K562 (cell line): ENCODE results near the gene SLC36A3.

Source experiments
- GABPA ChIP-seq: fragments of 200-800 bp; sonication (Bioruptor generic); conservative IDR thresholded peaks from 2 replicates; pipeline ENCODE4 v1.6.1; 2016; ENCODE audit warnings: low read depth, missing genetic modification characterization, missing compliant biosample characterization
- MLX ChIP-seq, 2 experiments: fragments of 450-650 bp in 1 of 2; sonication (generic) in 1 of 2; formaldehyde crosslinking; conservative IDR thresholded peaks; 2 replicates each; pipeline versions ENCODE4 v1.4.0 to v1.8.1; 2020 to 2022; ENCODE audit warnings: mild to moderate bottlenecking in 1 of 2, missing genetic modification reagents in 1 of 2
- POLR2A ChIP-seq: fragments of 450-650 bp; conservative IDR thresholded peaks from 2 replicates; pipeline ENCODE4 v1.6.1; 2016
- TCF7 ChIP-seq: sonication (generic); IDR thresholded peaks from 2 replicates; pipeline ENCODE4 v1.6.1; 2016; ENCODE audit warnings: antibody characterized with exemption, borderline replicate concordance
- WHSC1 ChIP-seq: IDR thresholded peaks from one replicate; pipeline ENCODE4 v1.6.1; 2012; ENCODE audit warnings: low read length, control low read depth, inconsistent platforms

GRCh38 chr5:151231359-151231758 is 72.2 kb downstream of the SLC36A3 start:
- no peak for TF ChIP-seq POLR2A
- TF ChIP-seq MLX (CRISPR knock-in tag; conservative IDR thresholded peaks at IDR 0.05), result no peak
- no peak for TF ChIP-seq TCF7
- no peak for TF ChIP-seq WHSC1
- TF ChIP-seq GABPA (tag), result no peak
